GM12892 (cell line): ENCODE results near the gene MXI1.

Source experiments
- POLR2A ChIP-seq: IDR thresholded peaks from 2 replicates; pipeline ENCODE4 v1.6.1; 2011; ENCODE audit warnings: low read depth, low read length, control low read depth
- POLR2AphosphoS5 ChIP-seq: IDR thresholded peaks from 2 replicates; pipeline ENCODE4 v1.6.1; 2011; ENCODE audit warnings: low read depth, low read length, control low read depth

- TF ChIP-seq POLR2A (no peak), POLR2AphosphoS5 (no peak)
These were observed 66.7 kb downstream of the MXI1 start for GRCh38 chr10:110274072-110274627.
